HCT116 (cell line): Measurements from ENCODE around the gene GATAD2B. TPM values are rescaled to one million over a fixed set of nuclear protein-coding genes. Genes with fewer than 3 reads are reported as not detected.

ENCODE experiments used
- ATAC-seq: fragments of 200-7000 bp; cut with Tn5 transposase; 2 replicates; pipeline ENCODE4 v1.9.1; 2020; ENCODE audit warnings: mild to moderate bottlenecking, moderate library complexity
- BruUV-seq: library from RNA; stranded (reverse); fragments of 400-500 nt; replicated peaks from 2 replicates; lab custom pipeline; 2021; lab: Mats Ljungman, UMichigan
- CTCF ChIA-PET: fragments of 300-600 bp; sonication (Branson Sonifier 250); formaldehyde crosslinking; loops from one replicate; lab custom pipeline; 2021; ENCODE audit warnings: antibody characterized with exemption; lab: Charles Lee
- POLR2A ChIA-PET: fragments of 300-600, 350-600 bp; sonication (Branson Sonifier 250); formaldehyde crosslinking; loops from one replicate; lab custom pipeline; 2021; ENCODE audit warnings: antibody characterized with exemption; lab: Charles Lee
- RAD21 ChIA-PET, 2 experiments: fragments of 300-600 bp; sonication (Branson Sonifier 250); formaldehyde crosslinking; loops; one replicate each; lab custom pipeline; 2023; ENCODE audit warnings: low total read pairs in 2 of 2; ENCODE audit not compliant: uncharacterized antibody in 2 of 2, unreplicated experiment in 2 of 2, low non-redundant PET in 1 of 2; lab: Charles Lee
- DNase-seq: peaks from one replicate; pipeline ENCODE4 v3.0.0-alpha.2; 2010; ENCODE audit warnings: low read depth, low spot score
- H2AFZ ChIP-seq: fragments of 200-600 bp; shearing (Covaris generic), sonication (generic); 2 replicates; pipeline ENCODE4 v1.6.1; 2017; ENCODE audit warnings: low read depth, mixed run types, mixed read lengths, antibody characterized with exemption, low read length; ENCODE audit not compliant: poor library complexity, severe bottlenecking
- H3K27ac ChIP-seq: 2 replicates; pipeline ENCODE4 v1.5.1; 2012; ENCODE audit warnings: low read depth, low read length
- H3K27me3 ChIP-seq: fragments of 200-600 bp; sonication (generic); 2 replicates; pipeline ENCODE4 v1.6.1; 2016; ENCODE audit warnings: mixed run types, low read length, mixed read lengths; ENCODE audit not compliant: insufficient read depth
- H3K36me3 ChIP-seq, 2 experiments: fragments of 200-500 bp in 1 of 2; fragments of 200-600 bp in 1 of 2; sonication (Bioruptor generic) in 1 of 2; sonication (generic) in 1 of 2; 2 replicates each; pipeline versions ENCODE4 v1.5.1 to v1.6.1; 2014 to 2016; ENCODE audit warnings: low read length in 2 of 2, inconsistent platforms in 1 of 2, mixed read lengths in 1 of 2, mixed run types in 1 of 2; ENCODE audit not compliant: insufficient read depth in 2 of 2, control insufficient read depth in 1 of 2
- H3K4me1 ChIP-seq, 2 experiments: fragments of 200-600 bp in 1 of 2; sonication (generic) in 1 of 2; 2 replicates each; pipeline versions ENCODE4 v1.5.1 to v1.6.1; 2012 to 2017; ENCODE audit warnings: low read length in 2 of 2, inconsistent platforms in 1 of 2, mild to moderate bottlenecking in 1 of 2, mixed read lengths in 1 of 2, mixed run types in 1 of 2, moderate library complexity in 1 of 2; ENCODE audit not compliant: insufficient read depth in 2 of 2, control insufficient read depth in 1 of 2
- H3K4me2 ChIP-seq: fragments of 200-600 bp; sonication (generic); 2 replicates; pipeline ENCODE4 v1.6.1; 2017; ENCODE audit warnings: mixed run types, low read length, mixed read lengths
- H3K4me3 ChIP-seq, 2 experiments: fragments of 200-600 bp in 1 of 2; sonication (generic) in 1 of 2; replicated peaks in 1 of 2; 2 replicates each; pipeline ENCODE4 v1.5.1; 2011 to 2016; ENCODE audit warnings: low read length in 2 of 2, control low read depth in 1 of 2, low read depth in 1 of 2, mild to moderate bottlenecking in 1 of 2, mixed read lengths in 1 of 2, mixed run types in 1 of 2
- H3K79me2 ChIP-seq: fragments of 200-600 bp; sonication (generic); 2 replicates; pipeline ENCODE4 v1.6.1; 2017; ENCODE audit warnings: mild to moderate bottlenecking, mixed run types, low read length, moderate library complexity, mixed read lengths; ENCODE audit not compliant: insufficient read depth
- H3K9ac ChIP-seq: fragments of 200-600 bp; sonication (generic); 2 replicates; pipeline ENCODE4 v1.6.1; 2016; ENCODE audit warnings: low read length, mixed read lengths
- H3K9me2 ChIP-seq: fragments of 200-600 bp; sonication (generic), shearing (Covaris generic); 2 replicates; pipeline ENCODE4 v1.6.1; 2017; ENCODE audit warnings: mixed run types, mild to moderate bottlenecking, moderate library complexity; ENCODE audit not compliant: insufficient read depth
- H3K9me3 ChIP-seq, 2 experiments: fragments of 200-500 bp in 1 of 2; fragments of 200-600 bp in 1 of 2; sonication (Bioruptor generic) in 1 of 2; sonication (generic) in 1 of 2; 2 replicates each; pipeline ENCODE4 v1.6.1; 2014 to 2017; ENCODE audit warnings: low read length in 2 of 2, mixed read lengths in 2 of 2, inconsistent platforms in 1 of 2, low read depth in 1 of 2, mild to moderate bottlenecking in 1 of 2, mixed run types in 1 of 2, moderate library complexity in 1 of 2; ENCODE audit not compliant: control insufficient read depth in 1 of 2, insufficient read depth in 1 of 2
- H4K20me1 ChIP-seq: fragments of 200-600 bp; sonication (generic), shearing (Covaris generic); 2 replicates; pipeline ENCODE4 v1.6.1; 2017; ENCODE audit warnings: mixed run types, mild to moderate bottlenecking, moderate library complexity; ENCODE audit not compliant: insufficient read depth
- CBX3 ChIP-seq: IDR thresholded peaks from 2 replicates; pipeline ENCODE4 v1.6.1; 2012; ENCODE audit warnings: low read depth
- CEBPB ChIP-seq: IDR thresholded peaks from 2 replicates; pipeline ENCODE4 v1.6.1; 2012; ENCODE audit warnings: low read depth
- CTCF ChIP-seq, 3 experiments: fragments of 200-600 bp in 1 of 3; sonication (generic) in 1 of 3; IDR thresholded peaks in 2 of 3; conservative IDR thresholded peaks in 1 of 3; 2 replicates each; pipeline ENCODE4 v1.5.1; 2012 to 2017; ENCODE audit warnings: low read depth in 2 of 3, low read length in 2 of 3, antibody characterized with exemption in 1 of 3, borderline replicate concordance in 1 of 3, control low read depth in 1 of 3, mild to moderate bottlenecking in 1 of 3, mixed read lengths in 1 of 3, mixed run types in 1 of 3, moderate library complexity in 1 of 3; ENCODE audit not compliant: insufficient read depth in 1 of 3
- EGR1 ChIP-seq: IDR thresholded peaks from 2 replicates; pipeline ENCODE4 v1.6.1; 2012; ENCODE audit warnings: low read depth
- ELF1 ChIP-seq: IDR thresholded peaks from 2 replicates; pipeline ENCODE4 v1.6.1; 2012; ENCODE audit warnings: low read depth, borderline replicate concordance
- JUND ChIP-seq: IDR thresholded peaks from 2 replicates; pipeline ENCODE4 v1.6.1; 2012
- MAX ChIP-seq: IDR thresholded peaks from 2 replicates; pipeline ENCODE4 v1.6.1; 2012
- POLR2AphosphoS5 ChIP-seq: IDR thresholded peaks from 2 replicates; pipeline ENCODE4 v1.6.1; 2011; ENCODE audit warnings: mild to moderate bottlenecking, low read depth, low read length, moderate library complexity
- SP1 ChIP-seq: IDR thresholded peaks from 2 replicates; pipeline ENCODE4 v1.6.1; 2012; ENCODE audit warnings: low read depth
- YY1 ChIP-seq: IDR thresholded peaks from 2 replicates; pipeline ENCODE4 v1.6.1; 2011; ENCODE audit warnings: low read length, low read depth, moderate library complexity, mild to moderate bottlenecking; ENCODE audit not compliant: insufficient replicate concordance; ENCODE audit errors: extremely low read depth
- intact Hi-C: fragments of 100-400 bp; cut with micrococcal nuclease; formaldehyde crosslinking; loops from 2 replicates; pipeline ENCODE4 v1.10.0; 2022
- total RNA-seq: library from RNA; stranded (reverse); gene quantifications from one replicate; pipeline ENCODE4 v1.2.1, GENCODE V29; 2021; ENCODE audit not compliant: unreplicated experiment
- TF ChIP-seq, protein P1 (sequence below): IDR thresholded peaks from 2 replicates; pipeline ENCODE4 v1.6.1; 2012
- TF ChIP-seq, protein P2 (sequence below): IDR thresholded peaks from 2 replicates; pipeline ENCODE4 v1.6.1; 2012; ENCODE audit warnings: low read depth
- TF ChIP-seq, protein P3 (sequence below): IDR thresholded peaks from 2 replicates; pipeline ENCODE4 v1.6.1; 2011; ENCODE audit warnings: mild to moderate bottlenecking, low read length, moderate library complexity; ENCODE audit not compliant: insufficient replicate concordance; ENCODE audit errors: extremely low read depth

Gene GATAD2B
- total RNA-seq, 1 experiment from 2014 or later, result 50.2 TPM

DNA sequence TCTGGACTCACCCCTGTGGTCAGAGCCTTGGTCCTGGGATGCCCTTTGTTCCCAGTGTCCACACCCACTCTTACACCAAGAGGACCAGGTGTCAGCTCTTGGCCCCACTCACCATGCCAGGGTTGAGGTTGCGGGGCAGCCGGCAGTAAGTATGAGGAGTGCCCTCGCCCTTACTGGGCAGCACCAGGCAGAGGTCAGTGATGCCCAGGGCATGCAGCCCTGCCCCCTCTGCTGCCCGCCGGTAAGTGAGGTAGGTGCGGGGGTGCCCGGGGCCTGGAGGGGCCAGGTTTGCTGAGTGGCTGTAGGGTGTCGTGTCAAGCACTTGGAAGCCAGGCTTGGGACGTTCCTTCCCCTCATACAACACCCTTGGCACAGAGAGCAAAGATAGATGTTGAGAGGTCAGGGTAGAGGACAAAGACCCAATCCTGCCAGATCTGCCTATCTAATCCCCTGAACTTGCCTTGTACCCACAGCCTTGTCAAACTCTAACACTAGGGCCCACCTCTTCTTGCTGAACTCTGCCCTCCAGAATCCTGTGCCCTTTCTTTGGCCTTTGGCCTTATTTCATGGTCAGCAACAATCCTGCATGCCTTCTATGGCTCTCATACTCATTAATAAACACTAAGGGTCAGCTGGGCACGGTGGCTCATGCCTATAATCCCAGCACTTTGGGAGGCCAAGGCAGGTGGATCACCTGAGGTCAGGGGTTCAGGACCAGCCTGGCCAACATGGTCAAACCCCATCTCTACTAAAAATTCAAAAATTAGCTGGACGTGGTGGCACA, 20.2 kb upstream of the GATAD2B start:
- H3K9me3 ChIP-seq, result no peaks in the 10 kb centered on the region
- no peak for DNase-seq
- no peak overlapping the region for H3K27ac ChIP-seq
- intact Hi-C loops, result no loop called here
- H3K27me3 ChIP-seq, result no peaks in the 10 kb centered on the region
- H3K4me1 ChIP-seq, result peaks cover 6 to 18% of the 10 kb centered on the region in 2 experiments; a peak in 3 of 4 replicates
- no peak overlapping the region for H2AFZ ChIP-seq
- peaks cover 6 to 16% of the 10 kb centered on the region in 2 experiments; a peak in 3 of 4 replicates for H3K36me3 ChIP-seq
- H3K4me3 ChIP-seq, result no peak overlapping the region
- CTCF ChIA-PET, result no interaction called here
- H3K4me2 ChIP-seq, result no peak overlapping the region
- TF ChIP-seq, protein P1, sequence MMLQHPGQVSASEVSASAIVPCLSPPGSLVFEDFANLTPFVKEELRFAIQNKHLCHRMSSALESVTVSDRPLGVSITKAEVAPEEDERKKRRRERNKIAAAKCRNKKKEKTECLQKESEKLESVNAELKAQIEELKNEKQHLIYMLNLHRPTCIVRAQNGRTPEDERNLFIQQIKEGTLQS, result no peak
- TF ChIP-seq ELF1 (no peak), SP1 (no peak), POLR2AphosphoS5 (no peak), MAX (no peak), CEBPB (no peak), CBX3 (no peak), JUND (no peak), CTCF (IDR thresholded peaks at IDR 0.05 in 2 of 3, conservative IDR thresholded peaks at IDR 0.05 in 1 of 3; ENCODE audit: borderline replicate concordance in 1 of 3, insufficient read depth in 1 of 3, low read depth in 2 of 3, low read length in 2 of 3) (no peak), YY1 (no peak), EGR1 (no peak)
- TF ChIP-seq, protein P2, sequence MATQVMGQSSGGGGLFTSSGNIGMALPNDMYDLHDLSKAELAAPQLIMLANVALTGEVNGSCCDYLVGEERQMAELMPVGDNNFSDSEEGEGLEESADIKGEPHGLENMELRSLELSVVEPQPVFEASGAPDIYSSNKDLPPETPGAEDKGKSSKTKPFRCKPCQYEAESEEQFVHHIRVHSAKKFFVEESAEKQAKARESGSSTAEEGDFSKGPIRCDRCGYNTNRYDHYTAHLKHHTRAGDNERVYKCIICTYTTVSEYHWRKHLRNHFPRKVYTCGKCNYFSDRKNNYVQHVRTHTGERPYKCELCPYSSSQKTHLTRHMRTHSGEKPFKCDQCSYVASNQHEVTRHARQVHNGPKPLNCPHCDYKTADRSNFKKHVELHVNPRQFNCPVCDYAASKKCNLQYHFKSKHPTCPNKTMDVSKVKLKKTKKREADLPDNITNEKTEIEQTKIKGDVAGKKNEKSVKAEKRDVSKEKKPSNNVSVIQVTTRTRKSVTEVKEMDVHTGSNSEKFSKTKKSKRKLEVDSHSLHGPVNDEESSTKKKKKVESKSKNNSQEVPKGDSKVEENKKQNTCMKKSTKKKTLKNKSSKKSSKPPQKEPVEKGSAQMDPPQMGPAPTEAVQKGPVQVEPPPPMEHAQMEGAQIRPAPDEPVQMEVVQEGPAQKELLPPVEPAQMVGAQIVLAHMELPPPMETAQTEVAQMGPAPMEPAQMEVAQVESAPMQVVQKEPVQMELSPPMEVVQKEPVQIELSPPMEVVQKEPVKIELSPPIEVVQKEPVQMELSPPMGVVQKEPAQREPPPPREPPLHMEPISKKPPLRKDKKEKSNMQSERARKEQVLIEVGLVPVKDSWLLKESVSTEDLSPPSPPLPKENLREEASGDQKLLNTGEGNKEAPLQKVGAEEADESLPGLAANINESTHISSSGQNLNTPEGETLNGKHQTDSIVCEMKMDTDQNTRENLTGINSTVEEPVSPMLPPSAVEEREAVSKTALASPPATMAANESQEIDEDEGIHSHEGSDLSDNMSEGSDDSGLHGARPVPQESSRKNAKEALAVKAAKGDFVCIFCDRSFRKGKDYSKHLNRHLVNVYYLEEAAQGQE, result no peak
- TF ChIP-seq, protein P3, sequence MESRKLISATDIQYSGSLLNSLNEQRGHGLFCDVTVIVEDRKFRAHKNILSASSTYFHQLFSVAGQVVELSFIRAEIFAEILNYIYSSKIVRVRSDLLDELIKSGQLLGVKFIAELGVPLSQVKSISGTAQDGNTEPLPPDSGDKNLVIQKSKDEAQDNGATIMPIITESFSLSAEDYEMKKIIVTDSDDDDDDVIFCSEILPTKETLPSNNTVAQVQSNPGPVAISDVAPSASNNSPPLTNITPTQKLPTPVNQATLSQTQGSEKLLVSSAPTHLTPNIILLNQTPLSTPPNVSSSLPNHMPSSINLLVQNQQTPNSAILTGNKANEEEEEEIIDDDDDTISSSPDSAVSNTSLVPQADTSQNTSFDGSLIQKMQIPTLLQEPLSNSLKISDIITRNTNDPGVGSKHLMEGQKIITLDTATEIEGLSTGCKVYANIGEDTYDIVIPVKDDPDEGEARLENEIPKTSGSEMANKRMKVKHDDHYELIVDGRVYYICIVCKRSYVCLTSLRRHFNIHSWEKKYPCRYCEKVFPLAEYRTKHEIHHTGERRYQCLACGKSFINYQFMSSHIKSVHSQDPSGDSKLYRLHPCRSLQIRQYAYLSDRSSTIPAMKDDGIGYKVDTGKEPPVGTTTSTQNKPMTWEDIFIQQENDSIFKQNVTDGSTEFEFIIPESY, result no peak
- BruUV-seq, result no TSS peak
- POLR2A ChIA-PET, result no interaction called here
- no peak for ATAC-seq
- RAD21 ChIA-PET, result no interaction called here
- H3K9ac ChIP-seq, result no peak overlapping the region
- H4K20me1 ChIP-seq, result no peaks in the 10 kb centered on the region
- peaks cover 24% of the 10 kb centered on the region; the same call in 1 of the 2 replicates for H3K79me2 ChIP-seq
- H3K9me2 ChIP-seq, result no peaks in the 10 kb centered on the region
